Neural crest cell (in vitro differentiated cells): ENCODE measurements around the gene FBXO21. TPM values are rescaled to one million over a fixed set of nuclear protein-coding genes. Genes with fewer than 3 reads are reported as not detected.

Source experiments
- DNase-seq: peaks from one replicate; pipeline ENCODE4 v3.0.0; 2021; ENCODE audit warnings: low read depth, mixed read lengths, low spot score
- H3K27ac Mint-ChIP-seq: one replicate; pipeline ENCODE4 v1.8.0; 2021; ENCODE audit warnings: mild to moderate bottlenecking, mixed read lengths; ENCODE audit not compliant: unreplicated experiment
- H3K27me3 Mint-ChIP-seq: 2 replicates; pipeline ENCODE4 v1.8.0; 2021; ENCODE audit warnings: low read depth, mild to moderate bottlenecking, mixed read lengths
- H3K36me3 Mint-ChIP-seq: 2 replicates; pipeline ENCODE4 v1.8.0; 2021; ENCODE audit warnings: low read depth, mild to moderate bottlenecking, mixed read lengths
- H3K4me1 Mint-ChIP-seq: 2 replicates; pipeline ENCODE4 v1.8.0; 2021; ENCODE audit warnings: mixed read lengths
- H3K4me3 Mint-ChIP-seq: one replicate; pipeline ENCODE4 v1.8.0; 2021; ENCODE audit warnings: mild to moderate bottlenecking, mixed read lengths
- H3K9me3 Mint-ChIP-seq: 2 replicates; pipeline ENCODE4 v1.8.0; 2021; ENCODE audit warnings: mixed read lengths
- CTCF ChIP-seq: fragments of 200-600 bp; sonication (generic); conservative IDR thresholded peaks from 2 replicates; pipeline ENCODE4 v1.5.0; 2021; ENCODE audit warnings: antibody characterized with exemption, mild to moderate bottlenecking
- total RNA-seq: library from RNA; stranded (reverse); gene quantifications from 2 replicates; pipeline ENCODE4 v1.2.1, GENCODE V29; 2021

FBXO21 gene
- total RNA-seq, 1 donor from 2014 or later: 60.3 TPM

GRCh38 chr12:117147639-117148038 is 42.6 kb downstream of the FBXO21 start:
- Mint-ChIP-seq H3K27ac (no peak overlapping the region), H3K9me3 (no peaks in the 10 kb centered on the region), H3K4me1 (peaks cover 14% of the 10 kb centered on the region), H3K27me3 (no peaks in the 10 kb centered on the region), H3K36me3 (peaks cover 17% of the 10 kb centered on the region), H3K4me3 (no peak overlapping the region)
- DNase-seq: no peak
- TF ChIP-seq CTCF: no peak

GRCh38 chr12:117145597-117146154 is 44.6 kb downstream of the FBXO21 start:
- Mint-ChIP-seq H3K4me1 (peaks cover 7% of the 10 kb centered on the region), H3K4me3 (no peak overlapping the region), H3K27me3 (no peaks in the 10 kb centered on the region), H3K27ac (no peak overlapping the region), H3K9me3 (no peaks in the 10 kb centered on the region), H3K36me3 (peaks cover 16% of the 10 kb centered on the region)
- no peak for DNase-seq
- TF ChIP-seq CTCF: no peak

GRCh38 chr12:117144599-117144998 is 45.7 kb downstream of the FBXO21 start:
- Mint-ChIP-seq H3K27ac (no peak overlapping the region), H3K4me1 (peaks cover 5% of the 10 kb centered on the region), H3K9me3 (no peaks in the 10 kb centered on the region), H3K36me3 (peaks cover 13% of the 10 kb centered on the region), H3K4me3 (no peak overlapping the region), H3K27me3 (no peaks in the 10 kb centered on the region)
- no peak for DNase-seq
- no peak for TF ChIP-seq CTCF

- Mint-ChIP-seq H3K27ac (no peak overlapping the region), H3K9me3 (no peaks in the 10 kb centered on the region), H3K36me3 (peaks cover 12% of the 10 kb centered on the region), H3K4me1 (peaks cover 5% of the 10 kb centered on the region), H3K27me3 (no peaks in the 10 kb centered on the region), H3K4me3 (no peak overlapping the region)
- no peak for TF ChIP-seq CTCF
- DNase-seq: no peak
Observed at GRCh38 chr12:117143008-117143532, 47.2 kb downstream of the FBXO21 start.

GRCh38 chr12:117142094-117142493 is 48.2 kb downstream of the FBXO21 start:
- no peak overlapping the region for H3K27ac Mint-ChIP-seq
- H3K9me3 Mint-ChIP-seq: no peaks in the 10 kb centered on the region
- H3K27me3 Mint-ChIP-seq: no peaks in the 10 kb centered on the region
- DNase-seq: no peak
- TF ChIP-seq CTCF: no peak
- peaks cover 9% of the 10 kb centered on the region for H3K36me3 Mint-ChIP-seq
- no peak overlapping the region for H3K4me3 Mint-ChIP-seq
- peaks cover 5% of the 10 kb centered on the region for H3K4me1 Mint-ChIP-seq
